Measurements from ENCODE around the gene SPOCK1. TPM values are rescaled to one million over a fixed set of nuclear protein-coding genes. Genes with fewer than 3 reads are reported as not detected.

Gene SPOCK1
- polyA plus RNA-seq, 3 donors = 1.8 to 5.7 (median 2.1) TPM

DNA sequence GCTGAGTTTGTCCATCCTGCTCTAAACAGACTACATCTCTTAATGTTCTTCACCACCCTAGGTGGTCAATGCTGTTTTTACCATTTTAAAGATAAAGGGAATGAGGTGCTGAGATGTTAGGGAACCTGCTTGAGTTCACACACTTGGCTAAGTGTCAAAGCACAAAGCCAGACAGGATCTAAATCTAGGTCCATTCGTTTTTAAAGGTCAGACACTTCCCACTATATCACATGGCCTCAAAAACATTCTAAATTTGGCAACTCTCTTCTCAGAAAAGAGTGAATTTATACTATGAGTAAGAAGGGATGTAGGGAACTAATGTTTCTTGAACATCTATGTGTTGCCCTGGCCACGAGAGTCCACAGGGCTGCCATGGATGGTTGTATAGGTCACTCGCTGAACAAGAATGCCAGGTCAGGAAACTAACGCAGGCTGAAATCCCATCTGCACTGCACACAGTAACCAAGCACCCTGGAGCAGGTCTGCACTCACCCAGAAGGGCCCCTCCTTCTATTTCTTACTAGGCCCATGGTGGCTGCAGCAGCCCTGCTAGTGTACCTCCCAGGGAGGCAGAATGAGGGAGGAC, 213.0 kb downstream of the SPOCK1 start:
- H3K27ac Mint-ChIP-seq = no peak overlapping the region
- Histone ChIP-seq H3K4me2 (replicated peaks; ENCODE audit: extremely low read depth, low read length, poor library complexity, severe bottlenecking) (no peak overlapping the region), H3K79me2 (ENCODE audit: insufficient read depth, low read length) (no peaks in the 10 kb centered on the region), H3K9me3 (replicated peaks in 1 of 2; ENCODE audit: control insufficient read depth in 1 of 2, insufficient read depth in 1 of 2, low read length in 2 of 2) (no peaks in the 10 kb centered on the region), H3K27ac (ENCODE audit: low read depth in 1 of 2, low read length in 2 of 2) (no peak overlapping the region), H3K36me3 (replicated peaks in 1 of 2; ENCODE audit: control insufficient read depth in 1 of 2, insufficient read depth in 2 of 2, low read length in 2 of 2) (no peaks in the 10 kb centered on the region), H3K27me3 (ENCODE audit: control insufficient read depth in 2 of 2, insufficient read depth in 2 of 2, low read length in 2 of 2) (no peaks in the 10 kb centered on the region), H2AFZ (ENCODE audit: insufficient read depth, low read depth, low read length, poor library complexity, severe bottlenecking) (no peak overlapping the region), H3K9ac (ENCODE audit: insufficient read depth, low read length, poor library complexity, severe bottlenecking) (no peak overlapping the region), H4K20me1 (ENCODE audit: insufficient read depth, low read length) (no peaks in the 10 kb centered on the region), H3K4me1 (ENCODE audit: control insufficient read depth in 1 of 2, insufficient read depth in 2 of 2, low read length in 2 of 2) (no peaks in the 10 kb centered on the region), H3K4me3 (replicated peaks in 1 of 3; ENCODE audit: low read depth in 2 of 3, low read length in 3 of 3) (no peak overlapping the region)
- no peak for DNase-seq
- intact Hi-C loops (cut with micrococcal nuclease) = no loop called here
- TF ChIP-seq, protein P1, sequence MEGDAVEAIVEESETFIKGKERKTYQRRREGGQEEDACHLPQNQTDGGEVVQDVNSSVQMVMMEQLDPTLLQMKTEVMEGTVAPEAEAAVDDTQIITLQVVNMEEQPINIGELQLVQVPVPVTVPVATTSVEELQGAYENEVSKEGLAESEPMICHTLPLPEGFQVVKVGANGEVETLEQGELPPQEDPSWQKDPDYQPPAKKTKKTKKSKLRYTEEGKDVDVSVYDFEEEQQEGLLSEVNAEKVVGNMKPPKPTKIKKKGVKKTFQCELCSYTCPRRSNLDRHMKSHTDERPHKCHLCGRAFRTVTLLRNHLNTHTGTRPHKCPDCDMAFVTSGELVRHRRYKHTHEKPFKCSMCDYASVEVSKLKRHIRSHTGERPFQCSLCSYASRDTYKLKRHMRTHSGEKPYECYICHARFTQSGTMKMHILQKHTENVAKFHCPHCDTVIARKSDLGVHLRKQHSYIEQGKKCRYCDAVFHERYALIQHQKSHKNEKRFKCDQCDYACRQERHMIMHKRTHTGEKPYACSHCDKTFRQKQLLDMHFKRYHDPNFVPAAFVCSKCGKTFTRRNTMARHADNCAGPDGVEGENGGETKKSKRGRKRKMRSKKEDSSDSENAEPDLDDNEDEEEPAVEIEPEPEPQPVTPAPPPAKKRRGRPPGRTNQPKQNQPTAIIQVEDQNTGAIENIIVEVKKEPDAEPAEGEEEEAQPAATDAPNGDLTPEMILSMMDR (IDR thresholded peaks at IDR 0.05) = no peak
- peaks cover 0 to 8% (median 1%) of the 10 kb centered on the region in 7 donors for H3K9me3 Mint-ChIP-seq
- peaks cover 2 to 4% (median 3%) of the 10 kb centered on the region in 3 donors for H3K27me3 Mint-ChIP-seq (ENCODE audit: low read depth in 3 of 3)
- H3K4me1 Mint-ChIP-seq = no peaks in the 10 kb centered on the region
- H3K4me3 Mint-ChIP-seq = no peak overlapping the region
- H3K36me3 Mint-ChIP-seq = no peaks in the 10 kb centered on the region
- 96% methylated on average over 3 of the region's 4 CpGs for WGBS (ENCODE audit: insufficient coverage)

DNA sequence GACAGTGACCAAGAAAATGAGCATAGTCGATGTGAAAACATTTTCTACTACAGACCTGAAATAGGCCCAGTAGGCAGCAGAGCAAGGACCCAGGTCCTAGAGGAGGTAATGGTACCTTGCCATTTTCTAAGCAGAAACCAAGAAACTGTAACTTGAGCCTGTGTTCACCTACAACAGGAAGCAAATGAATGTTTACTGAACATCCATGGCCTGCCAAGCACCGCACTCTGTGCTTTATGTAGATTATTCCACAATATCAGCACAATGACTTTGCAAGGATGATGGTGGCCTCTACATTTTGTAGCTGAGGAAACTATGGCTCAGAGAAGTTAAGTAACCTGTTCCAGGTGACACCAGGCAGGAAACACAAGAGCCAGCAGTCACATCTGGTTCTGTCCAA, 215.3 kb downstream of the SPOCK1 start:
- Mint-ChIP-seq H3K9me3 (peaks cover 0 to 8% (median 1%) of the 10 kb centered on the region in 7 donors), H3K4me1 (no peaks in the 10 kb centered on the region), H3K36me3 (no peaks in the 10 kb centered on the region), H3K4me3 (no peak overlapping the region), H3K27me3 (ENCODE audit: low read depth in 3 of 3) (peaks cover 2 to 4% (median 3%) of the 10 kb centered on the region in 3 donors), H3K27ac (no peak overlapping the region)
- no peaks in the 10 kb centered on the region for H3K79me2 ChIP-seq (ENCODE audit: insufficient read depth, low read length)
- H3K4me1 ChIP-seq (ENCODE audit: control insufficient read depth in 1 of 2, insufficient read depth in 2 of 2, low read length in 2 of 2) = no peaks in the 10 kb centered on the region
- H4K20me1 ChIP-seq (ENCODE audit: insufficient read depth, low read length) = no peaks in the 10 kb centered on the region
- no peak overlapping the region for H3K9ac ChIP-seq (ENCODE audit: insufficient read depth, low read length, poor library complexity, severe bottlenecking)
- H3K4me2 ChIP-seq (replicated peaks; ENCODE audit: extremely low read depth, low read length, poor library complexity, severe bottlenecking) = no peak overlapping the region
- no peaks in the 10 kb centered on the region for H3K36me3 ChIP-seq (replicated peaks in 1 of 2; ENCODE audit: control insufficient read depth in 1 of 2, insufficient read depth in 2 of 2, low read length in 2 of 2)
- H3K4me3 ChIP-seq (replicated peaks in 1 of 3; ENCODE audit: low read depth in 2 of 3, low read length in 3 of 3) = no peak overlapping the region
- TF ChIP-seq, protein P1 (IDR thresholded peaks at IDR 0.05) = no peak
- intact Hi-C loops (cut with micrococcal nuclease) = no loop called here
- no peak for DNase-seq
- H3K27ac ChIP-seq (ENCODE audit: low read depth in 1 of 2, low read length in 2 of 2) = no peak overlapping the region
- no CpG with 5 or more reads among the region's 2 CpGs for WGBS (ENCODE audit: insufficient coverage)
- no peaks in the 10 kb centered on the region for H3K27me3 ChIP-seq (ENCODE audit: control insufficient read depth in 2 of 2, insufficient read depth in 2 of 2, low read length in 2 of 2)
- no peaks in the 10 kb centered on the region for H3K9me3 ChIP-seq (replicated peaks in 1 of 2; ENCODE audit: control insufficient read depth in 1 of 2, insufficient read depth in 1 of 2, low read length in 2 of 2)
- H2AFZ ChIP-seq (ENCODE audit: insufficient read depth, low read depth, low read length, poor library complexity, severe bottlenecking) = no peak overlapping the region
